ENCODE results near the gene PIGR. TPM values are rescaled to one million over a fixed set of nuclear protein-coding genes. Genes with fewer than 3 reads are reported as not detected.

PIGR gene
- total and polyA plus RNA-seq, 2 donors (not counting 3 experiments of a cell fraction or from before 2014, with no cell fraction given) = not detected

- no peak overlapping the region for H3K9ac ChIP-seq (replicated peaks; ENCODE audit: extremely low read depth, insufficient read depth, low read length)
- ChIA-PET POLR2A (no interaction called here), CTCF (interaction anchor here (1.3 kb wide), 1 partner anchor 50 kb away, joined by 5 read pairs; no protein-coding TSS in a partner anchor)
- H3K79me2 ChIP-seq (ENCODE audit: control insufficient read depth, insufficient read depth, low read length) = no peaks in the 10 kb centered on the region
- BruUV-seq (replicated peaks) = no TSS peak
- FAIRE-seq (no peak), DNase-seq (ENCODE audit: low read depth, low spot score) (no peak)
- H3K27ac ChIP-seq (ENCODE audit: insufficient read depth, low read depth, low read length) = no peak overlapping the region
- intact Hi-C loops (cut with micrococcal nuclease) = no loop called here
- TF ChIP-seq POLR2AphosphoS5 (IDR thresholded peaks at IDR 0.05; ENCODE audit: insufficient read depth, low read depth, low read length) (no peak), POLR2A (IDR thresholded peaks at IDR 0.05; ENCODE audit: low read depth, low read length) (no peak), MAX (IDR thresholded peaks at IDR 0.05; ENCODE audit: insufficient read depth, insufficient read length) (no peak), MYC (IDR thresholded peaks at IDR 0.05; ENCODE audit: low read depth, low read length) (no peak), GATA2 (IDR thresholded peaks at IDR 0.05; ENCODE audit: insufficient read depth, insufficient read length, low read depth, low read length) (no peak), JUN (IDR thresholded peaks at IDR 0.05; ENCODE audit: borderline replicate concordance, insufficient read depth, insufficient read length, low read depth) (no peak), FOS (IDR thresholded peaks at IDR 0.05; ENCODE audit: borderline replicate concordance, insufficient read depth, low read length) (no peak), CTCF (IDR thresholded peaks at IDR 0.05; ENCODE audit: extremely low read depth in 1 of 2, insufficient read depth in 1 of 2, low read depth in 1 of 2, low read length in 2 of 2) (no peak), EZH2 (IDR thresholded peaks at IDR 0.05; ENCODE audit: borderline replicate concordance, low read depth, low read length, severe bottlenecking) (no peak)
- no peaks in the 10 kb centered on the region for H3K4me1 ChIP-seq (ENCODE audit: control insufficient read depth, extremely low read depth, insufficient read depth, low read length)
- dilution Hi-C loops (cut with MboI; ENCODE audit: extremely low pct_ligation_motif_present, low sequenced_read_pairs) = no loop called here
- H3K27me3 ChIP-seq (ENCODE audit: control insufficient read depth in 2 of 2, insufficient read depth in 2 of 2, low read length in 2 of 2) = no peaks in the 10 kb centered on the region
- H3K4me3 ChIP-seq (replicated peaks in 1 of 3; ENCODE audit: insufficient read depth in 1 of 3, low read depth in 1 of 3, low read length in 3 of 3) = no peak overlapping the region
- no peaks in the 10 kb centered on the region for H4K20me1 ChIP-seq (replicated peaks; ENCODE audit: control insufficient read depth, extremely low read depth, insufficient read depth, low read length)
- H3K9me1 ChIP-seq (replicated peaks; ENCODE audit: control insufficient read depth, extremely low read depth, insufficient read depth, low read length) = no peaks in the 10 kb centered on the region
- no peaks in the 10 kb centered on the region for H3K9me3 ChIP-seq (replicated peaks; ENCODE audit: control insufficient read depth, insufficient read depth, low read length)
- H3K4me2 ChIP-seq (ENCODE audit: insufficient read depth, low read length) = no peak overlapping the region
- no peak overlapping the region for H2AFZ ChIP-seq (ENCODE audit: low read depth, low read length)
- no peaks in the 10 kb centered on the region for H3K36me3 ChIP-seq (ENCODE audit: control insufficient read depth in 2 of 2, extremely low read depth in 1 of 2, insufficient read depth in 2 of 2, low read length in 2 of 2)
These were observed 16.0 kb upstream of the PIGR start for GRCh38 chr1:206962272-206962671.

Measured in endothelial cell of umbilical vein (primary cell).